Mesothelial cell of epicardium (in vitro differentiated cells): Measurements from ENCODE around the gene ACHE. TPM values are rescaled to one million over a fixed set of nuclear protein-coding genes. Genes with fewer than 3 reads are reported as not detected.
A peak's percentile ranks its signal among the peaks of the same experiment; 100 is the strongest.

Experiments used
- DNase-seq, 2 experiments: peaks; one replicate each; pipeline ENCODE4 v3.0.0; 2021; ENCODE audit warnings: low spot score in 2 of 2; ENCODE audit not compliant: unreplicated experiment in 2 of 2
- H3K27ac Mint-ChIP-seq: 2 replicates; pipeline ENCODE4 v1.8.0; 2021; ENCODE audit warnings: mixed read lengths
- H3K27me3 Mint-ChIP-seq: 2 replicates; pipeline ENCODE4 v1.8.0; 2021; ENCODE audit warnings: low read depth, mixed read lengths
- H3K36me3 Mint-ChIP-seq: 2 replicates; pipeline ENCODE4 v1.8.0; 2021; ENCODE audit warnings: mixed read lengths
- H3K4me1 Mint-ChIP-seq: 2 replicates; pipeline ENCODE4 v1.8.0; 2021; ENCODE audit warnings: mixed read lengths
- H3K4me3 Mint-ChIP-seq: 2 replicates; pipeline ENCODE4 v1.8.0; 2021; ENCODE audit warnings: mild to moderate bottlenecking, moderate library complexity, mixed read lengths
- H3K9me3 Mint-ChIP-seq: 2 replicates; pipeline ENCODE4 v1.8.0; 2021; ENCODE audit warnings: mixed read lengths
- CTCF ChIP-seq: fragments of 200-600 bp; sonication (generic); IDR thresholded peaks from one replicate; pipeline ENCODE4 v1.5.0; 2021; ENCODE audit warnings: antibody characterized with exemption; ENCODE audit not compliant: unreplicated experiment
- total RNA-seq: library from RNA; stranded (reverse); gene quantifications from 3 replicates; pipeline ENCODE4 v1.2.1, GENCODE V29; 2021

Gene ACHE
- total RNA-seq, 1 donor from 2014 or later: 9.6 TPM

GRCh38 chr7:100890653-100891567 lies 4.8 kb downstream of the ACHE start:
- H3K4me3 Mint-ChIP-seq: peak overlapping the region; percentile 77
- H3K27me3 Mint-ChIP-seq: peaks cover 1% of the 10 kb centered on the region
- H3K4me1 Mint-ChIP-seq: peaks cover 42% of the 10 kb centered on the region
- H3K27ac Mint-ChIP-seq: peak overlapping the region; percentile 98
- DNase-seq: no peak
- H3K36me3 Mint-ChIP-seq: peaks cover 19% of the 10 kb centered on the region
- TF ChIP-seq CTCF: no peak
- H3K9me3 Mint-ChIP-seq: no peaks in the 10 kb centered on the region

- H3K36me3 Mint-ChIP-seq: peaks cover 34% of the 10 kb centered on the region
- H3K27me3 Mint-ChIP-seq: no peaks in the 10 kb centered on the region
- no peaks in the 10 kb centered on the region for H3K9me3 Mint-ChIP-seq
- no peak for TF ChIP-seq CTCF
- peak in 1 of 2 experiments; percentile 61 for DNase-seq
- H3K4me3 Mint-ChIP-seq: peak within 1 kb of the TSS; percentile 77
- H3K27ac Mint-ChIP-seq: peak within 1 kb of the TSS; percentile 98
- peaks cover 38% of the 10 kb centered on the region for H3K4me1 Mint-ChIP-seq
These were observed 6.5 kb downstream of the ACHE start, which contains the start of gene UFSP1 for GRCh38 chr7:100888988-100889750. TSS of gene UFSP1 (minus strand) at chr7:100889715. CDS start at chr7:100889271, 444 bp downstream.

- Mint-ChIP-seq H3K36me3 (peaks cover 39% of the 10 kb centered on the region), H3K27me3 (no peaks in the 10 kb centered on the region), H3K27ac (peak overlapping the region; percentile 53), H3K4me3 (peak overlapping the region; percentile 77), H3K9me3 (no peaks in the 10 kb centered on the region), H3K4me1 (peaks cover 36% of the 10 kb centered on the region)
- DNase-seq: no peak
- TF ChIP-seq CTCF: no peak
These were observed 7.2 kb downstream of the ACHE start for GRCh38 chr7:100888291-100888987.

GRCh38 chr7:100887516-100888290 lies 8.0 kb downstream of the ACHE start:
- peak overlapping the region; percentile 77 for H3K4me3 Mint-ChIP-seq
- H3K36me3 Mint-ChIP-seq: peaks cover 44% of the 10 kb centered on the region
- DNase-seq: no peak
- no peaks in the 10 kb centered on the region for H3K9me3 Mint-ChIP-seq
- H3K27ac Mint-ChIP-seq: peak overlapping the region; percentile 53
- H3K27me3 Mint-ChIP-seq: no peaks in the 10 kb centered on the region
- TF ChIP-seq CTCF: no peak
- H3K4me1 Mint-ChIP-seq: peaks cover 36% of the 10 kb centered on the region

GRCh38 chr7:100886936-100887515 lies 8.7 kb downstream of the ACHE start:
- TF ChIP-seq CTCF: no peak
- Mint-ChIP-seq H3K27ac (peak overlapping the region; percentile 82), H3K4me3 (peak overlapping the region; percentile 44), H3K27me3 (no peaks in the 10 kb centered on the region), H3K9me3 (no peaks in the 10 kb centered on the region), H3K36me3 (peaks cover 48% of the 10 kb centered on the region), H3K4me1 (peaks cover 32% of the 10 kb centered on the region)
- no peak for DNase-seq
